Left hindlimb (tissue), 1 donor: ENCODE data around the gene MRPL55.

ENCODE experiments used
- DNase-seq: peaks from one replicate; pipeline ENCODE4 v3.0.0-alpha.2; 2018

Gene MRPL55

GRCh38 chr1:228066891-228067654 lies 42.0 kb downstream of the MRPL55 start:
- no peak for DNase-seq

- DNase-seq: no peak
Measured at GRCh38 chr1:228066416-228066815, 42.7 kb downstream of the MRPL55 start.

GRCh38 chr1:228065543-228066347 lies 43.4 kb downstream of the MRPL55 start:
- DNase-seq: no peak

- no peak for DNase-seq
Measured at GRCh38 chr1:228064741-228065542, 44.2 kb downstream of the MRPL55 start.

GRCh38 chr1:228064296-228064695 lies 44.8 kb downstream of the MRPL55 start:
- no peak for DNase-seq

- no peak for DNase-seq
Measured at GRCh38 chr1:228063251-228064191, 45.6 kb downstream of the MRPL55 start.

- DNase-seq: no peak
Measured at GRCh38 chr1:228062812-228063211, 46.3 kb downstream of the MRPL55 start.

GRCh38 chr1:228062085-228062791 lies 46.9 kb downstream of the MRPL55 start:
- DNase-seq: no peak

- DNase-seq: no peak
Measured at GRCh38 chr1:228061411-228062084, 47.6 kb downstream of the MRPL55 start.

GRCh38 chr1:228060458-228061190 lies 48.5 kb downstream of the MRPL55 start:
- no peak for DNase-seq

- no peak for DNase-seq
Measured at GRCh38 chr1:228059634-228060457, 49.3 kb downstream of the MRPL55 start.

- DNase-seq: no peak
Measured at GRCh38 chr1:228058949-228059633, 50.0 kb downstream of the MRPL55 start.

GRCh38 chr1:228058172-228058948 lies 50.7 kb downstream of the MRPL55 start:
- no peak for DNase-seq
